SK-N-SH (cell line): ENCODE measurements around the gene TAF11L3. TPM values are rescaled to one million over a fixed set of nuclear protein-coding genes. Genes with fewer than 3 reads are reported as not detected.
"Not testable (repeated sequence)": the region's sequence is repeated elsewhere in the genome, so short reads cannot be mapped to it uniquely, and the experiment has no call there.

ENCODE experiments used
- CTCF ChIA-PET: fragments of 300-600, 350-600 bp; formaldehyde crosslinking; extraction: SDS; loops from one replicate; lab custom pipeline; 2021; lab: Yijun Ruan, JAX
- POLR2A ChIA-PET: fragments of 350-600 bp; sonication (Branson Sonifier 250); formaldehyde crosslinking; extraction: SDS; loops from one replicate; lab custom pipeline; 2020; ENCODE audit warnings: antibody characterized with exemption, inconsistent platforms; lab: Yijun Ruan, JAX
- DNase-seq: peaks from one replicate; pipeline ENCODE4 v3.0.0; 2012
- H2AFZ ChIP-seq: fragments of 200-600 bp; sonication (generic); 2 replicates; pipeline ENCODE4 v1.8.1; 2016; ENCODE audit warnings: antibody characterized with exemption, mild to moderate bottlenecking, low read depth
- H3F3A ChIP-seq: fragments of 200-600 bp; sonication (generic); replicated peaks from 2 replicates; pipeline ENCODE3; 2016; ENCODE audit warnings: antibody characterized with exemption, mild to moderate bottlenecking; ENCODE audit not compliant: insufficient read depth
- H3K27ac ChIP-seq, 2 experiments: fragments of 200-500 bp in 1 of 2; fragments of 200-600 bp in 1 of 2; sonication (Bioruptor generic) in 1 of 2; sonication (generic), shearing (Covaris generic) in 1 of 2; 2 replicates each; pipeline versions ENCODE4 v1.5.1 to v1.6.1; 2014 to 2016; ENCODE audit warnings: low read depth in 2 of 2, inconsistent platforms in 1 of 2, low read length in 1 of 2, mild to moderate bottlenecking in 1 of 2, mixed read lengths in 1 of 2
- H3K27me3 ChIP-seq: fragments of 200-600 bp; sonication (generic), shearing (Covaris generic); 2 replicates; pipeline ENCODE4 v1.6.1; 2016; ENCODE audit warnings: mixed run types; ENCODE audit not compliant: insufficient read depth
- H3K36me3 ChIP-seq, 2 experiments: fragments of 200-500 bp in 1 of 2; fragments of 200-600 bp in 1 of 2; sonication (Bioruptor generic) in 1 of 2; sonication (generic) in 1 of 2; replicated peaks in 1 of 2; 2 replicates each; pipeline versions ENCODE3 to v1.5.1; 2014 to 2016; ENCODE audit warnings: low read length in 1 of 2, mild to moderate bottlenecking in 1 of 2; ENCODE audit not compliant: insufficient read depth in 2 of 2, control insufficient read depth in 1 of 2
- H3K4me1 ChIP-seq, 2 experiments: fragments of 200-500 bp in 1 of 2; fragments of 200-600 bp in 1 of 2; sonication (Bioruptor generic) in 1 of 2; sonication (generic), shearing (Covaris generic) in 1 of 2; 2 replicates each; pipeline versions ENCODE4 v1.5.1 to v1.6.1; 2014 to 2016; ENCODE audit warnings: low read depth in 1 of 2, low read length in 1 of 2, mixed run types in 1 of 2; ENCODE audit not compliant: insufficient read depth in 2 of 2, control insufficient read depth in 1 of 2
- H3K4me2 ChIP-seq: fragments of 200-600 bp; sonication (generic), shearing (Covaris generic); 2 replicates; pipeline ENCODE4 v1.6.1; 2017; ENCODE audit warnings: mixed run types
- H3K4me3 ChIP-seq, 2 experiments: fragments of 200-500 bp in 1 of 2; fragments of 200-600 bp in 1 of 2; sonication (Bioruptor generic) in 1 of 2; sonication (generic), shearing (Covaris generic) in 1 of 2; 2 replicates each; pipeline versions ENCODE4 v1.5.1 to v1.8.1; 2014 to 2016; ENCODE audit warnings: low read depth in 2 of 2, inconsistent platforms in 1 of 2, low read length in 1 of 2, mild to moderate bottlenecking in 1 of 2, mixed read lengths in 1 of 2, moderate library complexity in 1 of 2
- H3K79me2 ChIP-seq: fragments of 200-600 bp; sonication (generic); 2 replicates; pipeline ENCODE4 v1.8.1; 2017; ENCODE audit warnings: mild to moderate bottlenecking; ENCODE audit not compliant: insufficient read depth
- H3K9ac ChIP-seq: fragments of 200-600 bp; sonication (generic); 2 replicates; pipeline ENCODE4 v1.6.1; 2017; ENCODE audit warnings: mixed run types
- H3K9me2 ChIP-seq: fragments of 200-600 bp; sonication (generic); 2 replicates; pipeline ENCODE4 v1.6.1; 2017; ENCODE audit warnings: mixed run types
- H3K9me3 ChIP-seq: fragments of 200-600 bp; sonication (generic); 2 replicates; pipeline ENCODE4 v1.6.1; 2017; ENCODE audit warnings: mixed run types, mild to moderate bottlenecking, moderate library complexity
- H4K20me1 ChIP-seq: fragments of 200-600 bp; sonication (generic); 2 replicates; pipeline ENCODE4 v1.6.1; 2017; ENCODE audit warnings: mild to moderate bottlenecking, mixed run types; ENCODE audit not compliant: insufficient read depth
- CHD2 ChIP-seq: fragments of 150-350 bp; IDR thresholded peaks from 2 replicates; pipeline ENCODE4 v1.6.1; 2018; ENCODE audit warnings: low read length; ENCODE audit not compliant: partially characterized antibody
- CTCF ChIP-seq: fragments of 200-600 bp; sonication (generic); IDR thresholded peaks from 2 replicates; pipeline ENCODE4 v1.6.1; 2017; ENCODE audit warnings: antibody characterized with exemption, mild to moderate bottlenecking, moderate library complexity
- EP300 ChIP-seq, 2 experiments: IDR thresholded peaks; 2 replicates each; pipeline versions ENCODE4 v1.4.0 to v1.6.1; 2012; ENCODE audit warnings: borderline replicate concordance in 1 of 2, low read depth in 1 of 2, low read length in 1 of 2
- FOXJ3 ChIP-seq: sonication (generic); formaldehyde crosslinking; IDR thresholded peaks from 2 replicates; pipeline ENCODE4 v1.5.1; 2020; ENCODE audit warnings: mild to moderate bottlenecking, missing genetic modification reagents
- GABPA ChIP-seq: IDR thresholded peaks from 2 replicates; pipeline ENCODE4 v1.4.0; 2012; ENCODE audit warnings: low read depth, mild to moderate bottlenecking
- IRF3 ChIP-seq: fragments of 150-350 bp; IDR thresholded peaks from 2 replicates; pipeline ENCODE4 v1.6.1; 2016; ENCODE audit warnings: mild to moderate bottlenecking, low read depth, low read length
- MAX ChIP-seq: IDR thresholded peaks from 2 replicates; pipeline ENCODE4 v1.4.0; 2012; ENCODE audit warnings: low read depth
- MEF2A ChIP-seq: IDR thresholded peaks from 2 replicates; pipeline ENCODE4 v1.4.0; 2012; ENCODE audit warnings: low read depth, borderline replicate concordance
- NFIC ChIP-seq: IDR thresholded peaks from 2 replicates; pipeline ENCODE4 v1.4.0; 2012; ENCODE audit warnings: borderline replicate concordance
- NRF1 ChIP-seq: IDR thresholded peaks from 2 replicates; pipeline ENCODE4 v1.6.1; 2012; ENCODE audit warnings: low read depth, mild to moderate bottlenecking, low read length
- REST ChIP-seq: IDR thresholded peaks from 2 replicates; pipeline ENCODE4 v1.6.1; 2012; ENCODE audit warnings: mild to moderate bottlenecking, low read depth, low read length, moderate library complexity
- RXRA ChIP-seq: IDR thresholded peaks from 2 replicates; pipeline ENCODE4 v1.4.0; 2012; ENCODE audit warnings: low read depth, mild to moderate bottlenecking, borderline replicate concordance
- TCF12 ChIP-seq: IDR thresholded peaks from 2 replicates; pipeline ENCODE4 v1.4.0; 2012
- USF1 ChIP-seq: IDR thresholded peaks from 2 replicates; pipeline ENCODE4 v1.4.0; 2012; ENCODE audit warnings: low read depth, borderline replicate concordance
- ZBTB33 ChIP-seq: IDR thresholded peaks from 2 replicates; pipeline ENCODE4 v1.4.0; 2012; ENCODE audit warnings: low read depth, borderline replicate concordance
- WGBS: methylation state at CpG from one replicate; pipeline ENCODE4 v1.1.6; 2017; ENCODE audit warnings: low lambda C conversion rate; 5-methylcytosine and 5-hydroxymethylcytosine counted together
- polyA plus RNA-seq, 3 experiments: library from polyadenylated mRNA; depleted of rRNA; stranded (reverse); fragments of >200 nt; gene quantifications; 2 replicates each; pipeline ENCODE4 v1.2.3, GENCODE V29; 2012

TAF11L3 gene
- polyA plus RNA-seq, 1 of the 3 experiments (the other 2 are of a cell fraction) = not detected

DNA sequence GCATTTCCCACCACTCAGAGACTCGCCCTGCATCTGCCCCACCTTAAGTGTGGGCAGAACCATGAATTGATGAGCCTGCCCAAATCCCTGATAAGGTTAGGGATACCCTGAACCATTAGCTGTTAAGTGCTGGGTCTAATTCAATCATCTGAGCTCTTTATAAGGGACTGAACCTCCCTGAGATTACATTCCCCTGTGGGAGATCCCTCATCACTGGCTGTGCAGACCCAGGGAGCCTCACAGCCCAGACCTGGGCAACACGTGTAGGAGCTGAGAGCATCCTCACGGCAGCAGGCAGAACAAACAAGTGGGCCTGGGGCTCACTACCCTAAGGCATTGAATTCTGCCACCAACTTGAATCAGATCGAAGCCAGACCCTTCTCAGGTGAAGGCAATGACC is 20.7 kb upstream of the TAF11L3 start:
- Histone ChIP-seq H3K4me2 (no peak overlapping the region), H4K20me1 (no peaks in the 10 kb centered on the region), H3K4me1 (no peaks in the 10 kb centered on the region), H3K9ac (no peak overlapping the region), H3K27me3 (no peaks in the 10 kb centered on the region), H3K4me3 (no peak overlapping the region), H3K79me2 (no peaks in the 10 kb centered on the region), H3K9me2 (no peaks in the 10 kb centered on the region), H3K36me3 (no peaks in the 10 kb centered on the region), H3K9me3 (no peaks in the 10 kb centered on the region)
- peak; percentile 34 for DNase-seq
- ChIA-PET POLR2A (no interaction called here), CTCF (no interaction called here)
- TF ChIP-seq TCF12 (no peak), MAX (no peak), NRF1 (no peak), EP300 (IDR thresholded peaks at IDR 0.05; ENCODE audit: borderline replicate concordance in 1 of 2, low read depth in 1 of 2, low read length in 1 of 2) (no peak), CHD2 (no peak), RXRA (no peak), GABPA (no peak), NFIC (no peak), REST (no peak), FOXJ3 (CRISPR knock-in tag) (no peak), IRF3 (no peak), MEF2A (no peak), USF1 (no peak), ZBTB33 (no peak), CTCF (no peak)
- TF ChIP-seq, all 33 proteins: peak for 0
- WGBS = 24% methylated on average over 3 of the region's 4 CpGs
- H3F3A ChIP-seq = no peaks in the 10 kb centered on the region
- no peak overlapping the region for H3K27ac ChIP-seq
- no peak overlapping the region for H2AFZ ChIP-seq

GRCh38 chr5:17497931-17498330 is 20.2 kb upstream of the TAF11L3 start, which contains the start of gene TAF11L2:
Gene TAF11L2 (plus strand): TSS chr5:17498231.
- H3K27ac ChIP-seq, H3K4me2 ChIP-seq, DNase-seq, POLR2A ChIA-PET, H3K36me3 ChIP-seq, H3K79me2 ChIP-seq, H2AFZ ChIP-seq, H3K4me3 ChIP-seq, H3K9me3 ChIP-seq, H3K4me1 ChIP-seq, H3K27me3 ChIP-seq, H3F3A ChIP-seq, CTCF ChIA-PET, H4K20me1 ChIP-seq, H3K9ac ChIP-seq, H3K9me2 ChIP-seq: not testable (repeated sequence)
- WGBS = 41% methylated on average over 8 of the region's 8 CpGs
